Mucosa of rectum (tissue), 2 donors: ENCODE results near the gene NAGA.

Source experiments
- H3K27ac ChIP-seq, 2 donors: one replicate each; pipeline ENCODE4 v1.7.0; 2013; ENCODE audit warnings: inconsistent platforms in 2 of 2, low read depth in 2 of 2, low read length in 2 of 2
- H3K27me3 ChIP-seq, 2 donors: one replicate each; pipeline ENCODE4 v1.7.0; 2013; ENCODE audit warnings: low read length in 2 of 2; ENCODE audit not compliant: control insufficient read depth in 2 of 2, insufficient read depth in 2 of 2
- H3K36me3 ChIP-seq, 2 donors: one replicate each; pipeline ENCODE4 v1.7.0; 2013; ENCODE audit warnings: low read length in 2 of 2; ENCODE audit not compliant: control insufficient read depth in 2 of 2, insufficient read depth in 2 of 2
- H3K4me1 ChIP-seq, 2 donors: one replicate each; pipeline ENCODE4 v1.7.0; 2013; ENCODE audit warnings: low read length in 2 of 2, mild to moderate bottlenecking in 1 of 2; ENCODE audit not compliant: control insufficient read depth in 2 of 2, insufficient read depth in 2 of 2
- H3K4me3 ChIP-seq, 2 donors: one replicate each; pipeline ENCODE4 v1.7.0; 2013; ENCODE audit warnings: low read length in 2 of 2
- H3K9ac ChIP-seq, 2 donors: one replicate each; pipeline ENCODE4 v1.7.0; 2013; ENCODE audit warnings: low read length in 2 of 2, low read depth in 1 of 2, mild to moderate bottlenecking in 1 of 2
- H3K9me3 ChIP-seq, 2 donors: one replicate each; pipeline ENCODE4 v1.7.0; 2013; ENCODE audit warnings: low read length in 2 of 2; ENCODE audit not compliant: control insufficient read depth in 2 of 2
- donor health status: healthy.
- donor health status: Normal muscosa, but diverticular disease.

The NAGA gene

GRCh38 chr22:42016111-42016510 lies 54.5 kb downstream of the NAGA start:
- Histone ChIP-seq H3K27me3 (no peaks in the 10 kb centered on the region), H3K9me3 (no peaks in the 10 kb centered on the region), H3K9ac (no peak overlapping the region), H3K4me1 (no peaks in the 10 kb centered on the region), H3K27ac (no peak overlapping the region), H3K36me3 (no peaks in the 10 kb centered on the region), H3K4me3 (no peak overlapping the region)

- H3K4me3 ChIP-seq: no peak overlapping the region
- no peaks in the 10 kb centered on the region for H3K4me1 ChIP-seq
- H3K27me3 ChIP-seq: no peaks in the 10 kb centered on the region
- no peaks in the 10 kb centered on the region for H3K36me3 ChIP-seq
- H3K9me3 ChIP-seq: peaks cover 3% of the 10 kb centered on the region in 2 donors
- H3K27ac ChIP-seq: no peak overlapping the region
- H3K9ac ChIP-seq: no peak overlapping the region
Measured at GRCh38 chr22:42013385-42013784, 57.2 kb downstream of the NAGA start.

- no peak overlapping the region for H3K9ac ChIP-seq
- H3K9me3 ChIP-seq: peaks cover 3% of the 10 kb centered on the region in 2 donors
- no peaks in the 10 kb centered on the region for H3K36me3 ChIP-seq
- H3K4me1 ChIP-seq: no peaks in the 10 kb centered on the region
- no peaks in the 10 kb centered on the region for H3K27me3 ChIP-seq
- H3K27ac ChIP-seq: no peak overlapping the region
- H3K4me3 ChIP-seq: no peak overlapping the region
Measured at GRCh38 chr22:42010778-42011177, 59.8 kb downstream of the NAGA start.
